Dendritic cell treated with granulocyte-macrophage colony-stimulating factor and Interleukin-4, amounts not matched to agents 40 ng/mL and 50 ng/mL, for 4 days (primary cell): ENCODE data around the gene CYP4F2.
"Not testable (repeated sequence)": the region's sequence is repeated elsewhere in the genome, so short reads cannot be mapped to it uniquely, and the experiment has no call there.

Experiments used
- H3K27ac Mint-ChIP-seq: one replicate; pipeline ENCODE4 v1.8.0; 2022; ENCODE audit warnings: mild to moderate bottlenecking, mixed read lengths
- H3K27me3 Mint-ChIP-seq: one replicate; pipeline ENCODE4 v1.8.0; 2022; ENCODE audit warnings: mild to moderate bottlenecking, mixed read lengths
- H3K36me3 Mint-ChIP-seq: one replicate; pipeline ENCODE4 v1.8.0; 2022; ENCODE audit warnings: low read depth, mixed read lengths
- H3K4me1 Mint-ChIP-seq: one replicate; pipeline ENCODE4 v1.8.0; 2022; ENCODE audit warnings: low read depth, mixed read lengths
- H3K4me3 Mint-ChIP-seq: one replicate; pipeline ENCODE4 v1.8.0; 2022; ENCODE audit warnings: mild to moderate bottlenecking, moderate library complexity, mixed read lengths
- H3K9me3 Mint-ChIP-seq: one replicate; pipeline ENCODE4 v1.8.0; 2022; ENCODE audit warnings: mixed read lengths
- intact Hi-C: fragments of 100-400 bp; cut with micrococcal nuclease; formaldehyde crosslinking; loops from one replicate; pipeline ENCODE4 v1.15.0; 2022

Gene CYP4F2

GRCh38 chr19:15835565-15836329 lies 62.1 kb downstream of the CYP4F2 start:
- H3K9me3 Mint-ChIP-seq, intact Hi-C loops, H3K27me3 Mint-ChIP-seq: not testable (repeated sequence)

GRCh38 chr19:15834232-15834631 lies 63.6 kb downstream of the CYP4F2 start:
- H3K4me3 Mint-ChIP-seq, H3K36me3 Mint-ChIP-seq, H3K9me3 Mint-ChIP-seq, H3K27ac Mint-ChIP-seq, intact Hi-C loops, H3K27me3 Mint-ChIP-seq: not testable (repeated sequence)
- peaks cover 23% of the 10 kb centered on the region for H3K4me1 Mint-ChIP-seq

More at GRCh38 chr19:15835565-15836329, 62.1 kb downstream of the CYP4F2 start:
- Mint-ChIP-seq H3K4me1 (peaks cover 23% of the 10 kb centered on the region), H3K4me3 (peak overlapping the region; percentile 82), H3K27ac (peak overlapping the region; percentile 94)
- not testable (repeated sequence) for H3K36me3 Mint-ChIP-seq

GRCh38 chr19:15831626-15832025 lies 66.2 kb downstream of the CYP4F2 start:
- Mint-ChIP-seq H3K27ac (no peak overlapping the region), H3K27me3 (peaks cover 3% of the 10 kb centered on the region), H3K4me1 (peaks cover 15% of the 10 kb centered on the region), H3K4me3 (no peak overlapping the region), H3K9me3 (no peaks in the 10 kb centered on the region), H3K36me3 (no peaks in the 10 kb centered on the region)
- intact Hi-C loops: no loop called here

- H3K4me1 Mint-ChIP-seq: peaks cover 6% of the 10 kb centered on the region
Measured at GRCh38 chr19:15829786-15830185, 68.1 kb downstream of the CYP4F2 start.

GRCh38 chr19:15829306-15829698 lies 68.6 kb downstream of the CYP4F2 start:
- Mint-ChIP-seq H3K4me3 (no peak overlapping the region), H3K27me3 (peaks cover 3% of the 10 kb centered on the region), H3K36me3 (no peaks in the 10 kb centered on the region), H3K9me3 (no peaks in the 10 kb centered on the region), H3K4me1 (peaks cover 6% of the 10 kb centered on the region), H3K27ac (no peak overlapping the region)
- intact Hi-C loops: no loop called here

More at GRCh38 chr19:15829786-15830185, 68.1 kb downstream of the CYP4F2 start:
- intact Hi-C loops: no loop called here
- Mint-ChIP-seq H3K27me3 (peaks cover 3% of the 10 kb centered on the region), H3K9me3 (no peaks in the 10 kb centered on the region), H3K4me3 (no peak overlapping the region), H3K36me3 (no peaks in the 10 kb centered on the region), H3K27ac (no peak overlapping the region)

- H3K4me1 Mint-ChIP-seq, H3K27me3 Mint-ChIP-seq, H3K9me3 Mint-ChIP-seq, H3K27ac Mint-ChIP-seq, intact Hi-C loops, H3K4me3 Mint-ChIP-seq, H3K36me3 Mint-ChIP-seq: not testable (repeated sequence)
Measured at GRCh38 chr19:15828611-15829305, 69.1 kb downstream of the CYP4F2 start.

GRCh38 chr19:15828121-15828610 lies 69.7 kb downstream of the CYP4F2 start:
- H3K9me3 Mint-ChIP-seq: no peaks in the 10 kb centered on the region
- peaks cover 3% of the 10 kb centered on the region for H3K27me3 Mint-ChIP-seq
- H3K27ac Mint-ChIP-seq: no peak overlapping the region
- H3K36me3 Mint-ChIP-seq: no peaks in the 10 kb centered on the region
- intact Hi-C loops: no loop called here
- peaks cover 6% of the 10 kb centered on the region for H3K4me1 Mint-ChIP-seq
- no peak overlapping the region for H3K4me3 Mint-ChIP-seq
